Trophoblast cell (in vitro differentiated cells and primary cell): ENCODE data around the gene ZNF683.

ENCODE experiments used
- DNase-seq, 2 donors: peaks; one replicate each; pipeline ENCODE4 v3.0.0-alpha.2; 2016
- H2AFZ ChIP-seq: 2 replicates; pipeline ENCODE4 v1.6.1; 2013; ENCODE audit warnings: low read length, moderate library complexity, mild to moderate bottlenecking; ENCODE audit not compliant: insufficient read depth, poor library complexity
- H2AK5ac ChIP-seq: 2 replicates; pipeline ENCODE4 v1.6.1; 2013; ENCODE audit warnings: mild to moderate bottlenecking, low read length
- H2BK120ac ChIP-seq: 2 replicates; pipeline ENCODE4 v1.6.1; 2013; ENCODE audit warnings: low read length, mild to moderate bottlenecking, moderate library complexity; ENCODE audit not compliant: insufficient read depth, poor library complexity
- H2BK12ac ChIP-seq: 2 replicates; pipeline ENCODE4 v1.6.1; 2013; ENCODE audit warnings: mild to moderate bottlenecking, low read length, moderate library complexity
- H2BK5ac ChIP-seq: 2 replicates; pipeline ENCODE4 v1.6.1; 2013; ENCODE audit warnings: low read length, low read depth, moderate library complexity, mild to moderate bottlenecking; ENCODE audit not compliant: poor library complexity
- H3K14ac ChIP-seq: 2 replicates; pipeline ENCODE4 v1.6.1; 2013; ENCODE audit warnings: mild to moderate bottlenecking, low read length
- H3K18ac ChIP-seq: 2 replicates; pipeline ENCODE4 v1.6.1; 2013; ENCODE audit warnings: mild to moderate bottlenecking, low read length
- H3K23ac ChIP-seq: 2 replicates; pipeline ENCODE4 v1.6.1; 2013; ENCODE audit warnings: low read length
- H3K27ac ChIP-seq: 2 replicates; pipeline ENCODE4 v1.5.1; 2013; ENCODE audit warnings: low read depth, mild to moderate bottlenecking, inconsistent platforms, low read length, moderate library complexity
- H3K27me3 ChIP-seq: 2 replicates; pipeline ENCODE4 v1.6.1; 2013; ENCODE audit warnings: inconsistent platforms, mild to moderate bottlenecking, low read length, moderate library complexity; ENCODE audit not compliant: insufficient read depth
- H3K36me3 ChIP-seq, 2 experiments: 1 replicate in 1 of 2; 2 replicates in 1 of 2; pipeline ENCODE4 v1.6.1; 2013; ENCODE audit warnings: low read length in 2 of 2, mild to moderate bottlenecking in 2 of 2, moderate library complexity in 1 of 2; ENCODE audit not compliant: insufficient read depth in 2 of 2, control insufficient read depth in 1 of 2
- H3K4ac ChIP-seq: 2 replicates; pipeline ENCODE4 v1.6.1; 2013; ENCODE audit warnings: low read depth, mild to moderate bottlenecking, low read length, moderate library complexity
- H3K4me1 ChIP-seq, 2 experiments: 1 replicate in 1 of 2; 2 replicates in 1 of 2; pipeline ENCODE4 v1.6.1; 2013; ENCODE audit warnings: low read length in 2 of 2, mild to moderate bottlenecking in 2 of 2, moderate library complexity in 1 of 2; ENCODE audit not compliant: insufficient read depth in 2 of 2, control insufficient read depth in 1 of 2
- H3K4me2 ChIP-seq: 2 replicates; pipeline ENCODE4 v1.6.1; 2013; ENCODE audit warnings: inconsistent platforms, mild to moderate bottlenecking, low read length, moderate library complexity
- H3K4me3 ChIP-seq: 2 replicates; pipeline ENCODE4 v1.5.1; 2013; ENCODE audit warnings: mild to moderate bottlenecking, low read depth, low read length, inconsistent platforms
- H3K79me1 ChIP-seq: one replicate; pipeline ENCODE4 v1.6.1; 2013; ENCODE audit warnings: low read length
- H3K79me2 ChIP-seq: 2 replicates; pipeline ENCODE4 v1.6.1; 2013; ENCODE audit warnings: low read length, mild to moderate bottlenecking; ENCODE audit not compliant: control insufficient read depth, insufficient read depth, poor library complexity
- H3K9ac ChIP-seq: 2 replicates; pipeline ENCODE4 v1.6.1; 2013; ENCODE audit warnings: mild to moderate bottlenecking, low read length
- H3K9me3 ChIP-seq: 2 replicates; pipeline ENCODE4 v1.6.1; 2013; ENCODE audit warnings: low read depth, mild to moderate bottlenecking, control low read depth, inconsistent platforms, low read length; ENCODE audit not compliant: insufficient read depth
- H4K12ac ChIP-seq: 2 replicates; pipeline ENCODE4 v1.6.1; 2013; ENCODE audit warnings: low read depth, mild to moderate bottlenecking, low read length, moderate library complexity
- H4K8ac ChIP-seq: 2 replicates; pipeline ENCODE4 v1.6.1; 2013; ENCODE audit warnings: low read depth, mild to moderate bottlenecking, low read length, moderate library complexity
- H4K91ac ChIP-seq: one replicate; pipeline ENCODE4 v1.6.1; 2013; ENCODE audit warnings: low read depth, mild to moderate bottlenecking, low read length, moderate library complexity
- WGBS: extraction: QIAGEN DNeasy Blood & Tissue Kit; methylation state at CpG from one replicate; pipeline ENCODE4 v1.1.7; 2013; ENCODE audit warnings: missing lambda C conversion rate; ENCODE audit not compliant: insufficient read length, insufficient coverage; ENCODE audit errors: extremely low coverage; 5-methylcytosine and 5-hydroxymethylcytosine counted together

ZNF683 gene

GRCh38 chr1:26409191-26409807 lies 36.7 kb upstream of the ZNF683 start:
- peak overlapping the region; percentile 90 for H3K27ac ChIP-seq
- H3K4me2 ChIP-seq, result peak overlapping the region; percentile 49
- peak overlapping the region; percentile 56 for H3K18ac ChIP-seq
- H3K23ac ChIP-seq, result no peak overlapping the region
- H3K79me2 ChIP-seq, result peaks cover 30% of the 10 kb centered on the region
- no peak for DNase-seq
- peaks cover 27 to 31% of the 10 kb centered on the region in 2 experiments for H3K4me1 ChIP-seq
- no peaks in the 10 kb centered on the region for H3K27me3 ChIP-seq
- H3K4ac ChIP-seq, result peak overlapping the region; percentile 82
- H4K91ac ChIP-seq, result peak overlapping the region; percentile 94
- WGBS, result no CpG with 5 or more reads among the region's 16 CpGs
- H2BK120ac ChIP-seq, result peak overlapping the region; percentile 84
- H2BK12ac ChIP-seq, result peak overlapping the region; percentile 84
- no peak overlapping the region for H3K4me3 ChIP-seq
- peak overlapping the region; percentile 11 for H2AFZ ChIP-seq
- peaks cover 0 to 2% of the 10 kb centered on the region in 2 experiments for H3K36me3 ChIP-seq
- H2BK5ac ChIP-seq, result peak overlapping the region; percentile 86
- H3K9me3 ChIP-seq, result no peaks in the 10 kb centered on the region
- H2AK5ac ChIP-seq, result peak overlapping the region; percentile 77
- H4K8ac ChIP-seq, result peak overlapping the region; percentile 58
- H3K9ac ChIP-seq, result peak overlapping the region; percentile 0
- peak overlapping the region; percentile 78 for H3K14ac ChIP-seq
- peaks cover 32% of the 10 kb centered on the region for H3K79me1 ChIP-seq
- peak overlapping the region; percentile 25 for H4K12ac ChIP-seq

GRCh38 chr1:26408604-26409003 lies 36.1 kb upstream of the ZNF683 start:
- H3K18ac ChIP-seq, result no peak overlapping the region
- H3K79me2 ChIP-seq, result peaks cover 30% of the 10 kb centered on the region
- H3K4ac ChIP-seq, result no peak overlapping the region
- peak overlapping the region; percentile 49 for H3K4me2 ChIP-seq
- H4K12ac ChIP-seq, result no peak overlapping the region
- H2AFZ ChIP-seq, result no peak overlapping the region
- H2BK5ac ChIP-seq, result no peak overlapping the region
- H3K4me1 ChIP-seq, result peaks cover 27 to 34% of the 10 kb centered on the region in 2 experiments
- H3K27me3 ChIP-seq, result no peaks in the 10 kb centered on the region
- H3K36me3 ChIP-seq, result peaks cover 0 to 2% of the 10 kb centered on the region in 2 experiments
- no peak overlapping the region for H3K9ac ChIP-seq
- H4K8ac ChIP-seq, result no peak overlapping the region
- no peak overlapping the region for H2BK120ac ChIP-seq
- no peak overlapping the region for H3K23ac ChIP-seq
- H3K27ac ChIP-seq, result no peak overlapping the region
- H3K9me3 ChIP-seq, result no peaks in the 10 kb centered on the region
- H2BK12ac ChIP-seq, result no peak overlapping the region
- H3K79me1 ChIP-seq, result peaks cover 32% of the 10 kb centered on the region
- no peak overlapping the region for H4K91ac ChIP-seq
- DNase-seq, result peak; percentile 51 to 86
- H2AK5ac ChIP-seq, result no peak overlapping the region
- WGBS, result no CpG with 5 or more reads among the region's 12 CpGs
- H3K14ac ChIP-seq, result no peak overlapping the region
- no peak overlapping the region for H3K4me3 ChIP-seq

GRCh38 chr1:26405281-26405915 lies 32.8 kb upstream of the ZNF683 start:
- Histone ChIP-seq H3K36me3 (no peaks in the 10 kb centered on the region), H3K27me3 (no peaks in the 10 kb centered on the region), H4K12ac (no peak overlapping the region), H4K91ac (no peak overlapping the region), H3K14ac (no peak overlapping the region), H2BK120ac (no peak overlapping the region), H3K4ac (no peak overlapping the region), H3K23ac (no peak overlapping the region), H3K4me2 (no peak overlapping the region), H3K18ac (no peak overlapping the region), H4K8ac (no peak overlapping the region), H3K27ac (no peak overlapping the region), H2AK5ac (no peak overlapping the region), H2BK5ac (no peak overlapping the region), H3K9me3 (no peaks in the 10 kb centered on the region), H3K79me1 (peaks cover 11% of the 10 kb centered on the region), H3K9ac (no peak overlapping the region), H3K4me3 (no peak overlapping the region), H3K4me1 (peaks cover 8 to 15% of the 10 kb centered on the region in 2 experiments), H3K79me2 (peaks cover 4% of the 10 kb centered on the region), H2AFZ (no peak overlapping the region), H2BK12ac (no peak overlapping the region)
- WGBS, result no CpG with 5 or more reads among the region's 7 CpGs
- DNase-seq, result peak; percentile 78 to 89

- Histone ChIP-seq H3K27ac (no peak overlapping the region), H3K14ac (no peak overlapping the region), H2BK5ac (no peak overlapping the region), H4K8ac (no peak overlapping the region), H4K91ac (no peak overlapping the region), H3K4me3 (no peak overlapping the region), H3K27me3 (no peaks in the 10 kb centered on the region), H2BK120ac (no peak overlapping the region), H3K23ac (no peak overlapping the region), H3K79me2 (peaks cover 2% of the 10 kb centered on the region), H2AFZ (no peak overlapping the region), H4K12ac (no peak overlapping the region), H3K4me1 (peaks cover 7 to 15% of the 10 kb centered on the region in 2 experiments), H3K9ac (no peak overlapping the region), H3K4me2 (no peak overlapping the region), H2AK5ac (no peak overlapping the region), H3K9me3 (no peaks in the 10 kb centered on the region), H3K18ac (no peak overlapping the region), H3K36me3 (no peaks in the 10 kb centered on the region), H3K79me1 (peaks cover 6% of the 10 kb centered on the region), H2BK12ac (no peak overlapping the region), H3K4ac (no peak overlapping the region)
- peak; percentile 50 to 77 for DNase-seq
- WGBS, result no CpG with 5 or more reads among the region's 2 CpGs
These were observed 32.1 kb upstream of the ZNF683 start for GRCh38 chr1:26404641-26405040.
